ENCODE measurements around the gene COL4A6.

Gene COL4A6

DNA sequence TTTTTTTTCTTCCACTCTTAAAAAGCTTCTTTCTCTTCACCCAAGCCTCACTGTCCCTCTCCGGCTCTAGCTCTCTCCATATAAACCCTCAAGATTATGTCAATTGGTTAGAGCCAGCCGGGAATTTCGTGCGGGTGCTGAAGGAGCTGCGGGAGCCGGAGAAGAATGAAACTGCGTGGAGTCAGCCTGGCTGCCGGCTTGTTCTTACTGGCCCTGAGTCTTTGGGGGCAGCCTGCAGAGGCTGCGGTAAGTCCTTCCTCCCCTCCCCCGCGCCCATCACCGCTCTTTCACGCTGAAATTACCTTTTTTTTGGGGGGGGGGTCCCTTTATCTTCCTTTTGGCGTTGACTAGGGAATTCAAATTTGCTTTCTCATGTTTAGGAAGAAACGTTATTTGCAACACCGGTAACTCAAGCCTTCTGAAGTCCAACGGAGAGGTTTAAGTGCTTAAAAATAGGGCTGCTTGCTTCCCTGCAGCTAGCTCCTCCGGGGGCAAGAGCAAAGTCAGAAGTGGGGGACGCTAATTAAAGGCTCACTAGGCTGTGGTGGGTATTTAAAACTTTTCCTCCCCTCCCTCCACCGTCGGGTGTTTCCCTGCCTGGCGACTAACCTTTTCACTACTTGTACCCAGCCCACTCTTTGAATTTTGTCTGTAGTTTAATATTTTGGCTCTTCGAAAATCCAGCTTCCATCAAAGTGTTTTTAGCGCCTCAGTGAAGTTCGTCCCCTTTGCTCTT lies 1.9 kb upstream of the COL4A6 start:
- Histone ChIP-seq H3K36me3 (ENCODE audit: control insufficient read depth, insufficient read depth, low read length, severe bottlenecking) (no peaks in the 10 kb centered on the region), H3K4me1 (ENCODE audit: control insufficient read depth, insufficient read depth, low read length) (no peaks in the 10 kb centered on the region), H3K9me3 (ENCODE audit: control insufficient read depth, low read length) (peaks cover 9% of the 10 kb centered on the region), H3K27me3 (replicated peaks; ENCODE audit: control insufficient read depth, insufficient read depth, low read length) (peaks cover 30% of the 10 kb centered on the region), H3K4me3 (ENCODE audit: low read length) (peak overlapping the region; percentile 83), H3K9ac (ENCODE audit: low read length) (peak overlapping the region; percentile 74)
- DNase-seq (ENCODE audit: low read depth) = peak; percentile 58

GRCh38 chrX:108439426-108439942 lies 1.3 kb upstream of the COL4A6 start, which contains the start of gene COL4A5:
COL4A5 (plus strand) TSS chrX:108439838; CDS start chrX:108440126, 288 bp downstream.
- peak within 1 kb of the TSS; percentile 74 for H3K9ac ChIP-seq (ENCODE audit: low read length)
- peak; percentile 81 for DNase-seq (ENCODE audit: low read depth)

GRCh38 chrX:108437349-108438109 lies 693 bp downstream of the COL4A6 start:
- Histone ChIP-seq H3K4me1 (ENCODE audit: control insufficient read depth, insufficient read depth, low read length) (no peaks in the 10 kb centered on the region), H3K4me3 (ENCODE audit: low read length) (peak overlapping the region; percentile 66), H3K9me3 (ENCODE audit: control insufficient read depth, low read length) (no peaks in the 10 kb centered on the region), H3K36me3 (ENCODE audit: control insufficient read depth, insufficient read depth, low read length, severe bottlenecking) (no peaks in the 10 kb centered on the region), H3K9ac (ENCODE audit: low read length) (no peak overlapping the region), H3K27me3 (replicated peaks; ENCODE audit: control insufficient read depth, insufficient read depth, low read length) (peaks cover 34% of the 10 kb centered on the region)
- no peak for DNase-seq (ENCODE audit: low read depth)

More at GRCh38 chrX:108439426-108439942, 1.3 kb upstream of the COL4A6 start, which contains the start of gene COL4A5:
- H3K4me1 ChIP-seq (ENCODE audit: control insufficient read depth, insufficient read depth, low read length) = no peaks in the 10 kb centered on the region
- H3K9me3 ChIP-seq (ENCODE audit: control insufficient read depth, low read length) = peaks cover 3% of the 10 kb centered on the region
- peak within 1 kb of the TSS; percentile 83 for H3K4me3 ChIP-seq (ENCODE audit: low read length)
- H3K27me3 ChIP-seq (replicated peaks; ENCODE audit: control insufficient read depth, insufficient read depth, low read length) = peaks cover 34% of the 10 kb centered on the region
- no peaks in the 10 kb centered on the region for H3K36me3 ChIP-seq (ENCODE audit: control insufficient read depth, insufficient read depth, low read length, severe bottlenecking)

- Histone ChIP-seq H3K27me3 (replicated peaks; ENCODE audit: control insufficient read depth, insufficient read depth, low read length) (peaks cover 30% of the 10 kb centered on the region), H3K9ac (ENCODE audit: low read length) (no peak overlapping the region), H3K36me3 (ENCODE audit: control insufficient read depth, insufficient read depth, low read length, severe bottlenecking) (no peaks in the 10 kb centered on the region), H3K4me3 (ENCODE audit: low read length) (no peak overlapping the region), H3K4me1 (ENCODE audit: control insufficient read depth, insufficient read depth, low read length) (no peaks in the 10 kb centered on the region), H3K9me3 (ENCODE audit: control insufficient read depth, low read length) (no peaks in the 10 kb centered on the region)
- no peak for DNase-seq (ENCODE audit: low read depth)
Observed at GRCh38 chrX:108435261-108435660, 3.0 kb downstream of the COL4A6 start.

DNA sequence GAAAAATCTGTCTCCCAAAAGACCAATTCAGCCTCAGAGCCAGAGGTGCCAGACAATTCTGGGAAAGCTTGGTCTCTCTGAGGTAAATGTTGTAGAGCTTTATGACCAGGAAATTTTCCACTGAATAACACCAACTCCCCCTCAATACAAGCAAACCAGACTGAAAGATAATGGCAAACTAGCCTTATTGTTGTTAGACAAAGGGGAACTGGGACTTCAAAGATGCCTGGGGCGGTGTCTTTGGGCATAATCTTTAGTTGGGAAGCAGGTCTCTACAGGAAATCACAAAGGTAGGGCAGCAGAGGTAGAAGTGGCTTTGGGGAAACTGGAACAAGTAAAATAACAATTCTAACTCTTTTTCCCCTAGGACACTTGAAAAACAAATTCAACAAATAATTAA lies 12.0 kb downstream of the COL4A6 start:
- H3K9me3 ChIP-seq (ENCODE audit: control insufficient read depth, low read length) = no peaks in the 10 kb centered on the region
- peaks cover 19% of the 10 kb centered on the region for H3K27me3 ChIP-seq (replicated peaks; ENCODE audit: control insufficient read depth, insufficient read depth, low read length)
- no peak overlapping the region for H3K4me3 ChIP-seq (ENCODE audit: low read length)
- H3K4me1 ChIP-seq (ENCODE audit: control insufficient read depth, insufficient read depth, low read length) = no peaks in the 10 kb centered on the region
- no peaks in the 10 kb centered on the region for H3K36me3 ChIP-seq (ENCODE audit: control insufficient read depth, insufficient read depth, low read length, severe bottlenecking)
- no peak for DNase-seq (ENCODE audit: low read depth)
- no peak overlapping the region for H3K9ac ChIP-seq (ENCODE audit: low read length)

DNA sequence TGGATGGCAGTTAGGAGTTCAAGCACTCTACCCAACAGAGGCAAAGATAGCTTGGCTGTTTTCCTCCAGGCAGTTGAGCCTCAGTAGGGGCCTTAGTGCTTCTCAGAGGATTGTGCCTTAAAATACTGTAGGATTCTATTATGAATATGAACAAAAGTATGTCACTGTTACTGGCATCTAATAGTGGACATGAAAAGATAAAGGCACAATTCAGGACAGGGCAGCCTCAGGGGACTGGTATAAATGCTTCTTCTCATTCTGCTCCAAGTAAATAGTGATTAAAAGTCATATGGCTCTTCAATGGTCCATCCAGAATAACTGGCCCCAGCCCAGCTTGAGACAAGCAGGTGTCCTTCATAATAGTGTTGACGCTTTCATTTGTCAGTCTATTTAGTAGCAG lies 17.7 kb downstream of the COL4A6 start:
- DNase-seq (ENCODE audit: low read depth) = no peak
- Histone ChIP-seq H3K9ac (ENCODE audit: low read length) (no peak overlapping the region), H3K36me3 (ENCODE audit: control insufficient read depth, insufficient read depth, low read length, severe bottlenecking) (no peaks in the 10 kb centered on the region), H3K9me3 (ENCODE audit: control insufficient read depth, low read length) (no peaks in the 10 kb centered on the region), H3K27me3 (replicated peaks; ENCODE audit: control insufficient read depth, insufficient read depth, low read length) (peaks cover 23% of the 10 kb centered on the region), H3K4me3 (ENCODE audit: low read length) (no peak overlapping the region), H3K4me1 (ENCODE audit: control insufficient read depth, insufficient read depth, low read length) (no peaks in the 10 kb centered on the region)

DNA sequence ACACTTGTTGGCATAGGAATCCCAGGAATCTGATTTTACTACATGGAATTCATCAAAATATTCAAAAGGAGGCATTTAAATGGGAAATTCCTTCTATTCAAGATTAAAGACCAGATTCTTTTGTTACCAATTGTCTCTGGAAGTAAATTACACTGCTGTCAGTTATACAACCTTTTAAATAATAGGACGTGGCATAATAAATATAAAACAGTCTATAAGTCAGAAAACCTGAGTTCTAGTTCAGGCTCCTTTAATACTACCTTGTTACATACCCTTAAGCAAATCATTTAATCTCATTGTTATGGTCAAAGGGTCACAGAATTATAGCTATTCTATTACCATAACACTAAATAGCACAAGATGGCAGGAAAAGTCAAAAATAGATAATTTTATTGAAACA lies 18.8 kb downstream of the COL4A6 start:
- peaks cover 22% of the 10 kb centered on the region for H3K27me3 ChIP-seq (replicated peaks; ENCODE audit: control insufficient read depth, insufficient read depth, low read length)
- no peak overlapping the region for H3K4me3 ChIP-seq (ENCODE audit: low read length)
- H3K9me3 ChIP-seq (ENCODE audit: control insufficient read depth, low read length) = no peaks in the 10 kb centered on the region
- H3K36me3 ChIP-seq (ENCODE audit: control insufficient read depth, insufficient read depth, low read length, severe bottlenecking) = no peaks in the 10 kb centered on the region
- DNase-seq (ENCODE audit: low read depth) = no peak
- H3K9ac ChIP-seq (ENCODE audit: low read length) = no peak overlapping the region
- no peaks in the 10 kb centered on the region for H3K4me1 ChIP-seq (ENCODE audit: control insufficient read depth, insufficient read depth, low read length)

- H3K9ac ChIP-seq (ENCODE audit: low read length) = no peak overlapping the region
- DNase-seq (ENCODE audit: low read depth) = no peak
- peaks cover 21% of the 10 kb centered on the region for H3K27me3 ChIP-seq (replicated peaks; ENCODE audit: control insufficient read depth, insufficient read depth, low read length)
Observed at GRCh38 chrX:108417257-108417656, 21.0 kb downstream of the COL4A6 start.

GRCh38 chrX:108415891-108416290 lies 22.3 kb downstream of the COL4A6 start:
- H3K9ac ChIP-seq (ENCODE audit: low read length) = no peak overlapping the region
- no peaks in the 10 kb centered on the region for H3K9me3 ChIP-seq (ENCODE audit: control insufficient read depth, low read length)
- H3K4me3 ChIP-seq (ENCODE audit: low read length) = no peak overlapping the region
- no peaks in the 10 kb centered on the region for H3K36me3 ChIP-seq (ENCODE audit: control insufficient read depth, insufficient read depth, low read length, severe bottlenecking)
- peaks cover 20% of the 10 kb centered on the region for H3K27me3 ChIP-seq (replicated peaks; ENCODE audit: control insufficient read depth, insufficient read depth, low read length)
- H3K4me1 ChIP-seq (ENCODE audit: control insufficient read depth, insufficient read depth, low read length) = no peaks in the 10 kb centered on the region
- no peak for DNase-seq (ENCODE audit: low read depth)

More at GRCh38 chrX:108417257-108417656, 21.0 kb downstream of the COL4A6 start:
- no peaks in the 10 kb centered on the region for H3K4me1 ChIP-seq (ENCODE audit: control insufficient read depth, insufficient read depth, low read length)
- no peaks in the 10 kb centered on the region for H3K9me3 ChIP-seq (ENCODE audit: control insufficient read depth, low read length)
- H3K36me3 ChIP-seq (ENCODE audit: control insufficient read depth, insufficient read depth, low read length, severe bottlenecking) = no peaks in the 10 kb centered on the region
- no peak overlapping the region for H3K4me3 ChIP-seq (ENCODE audit: low read length)

- DNase-seq (ENCODE audit: low read depth) = no peak
- peaks cover 16% of the 10 kb centered on the region for H3K27me3 ChIP-seq (replicated peaks; ENCODE audit: control insufficient read depth, insufficient read depth, low read length)
- no peaks in the 10 kb centered on the region for H3K36me3 ChIP-seq (ENCODE audit: control insufficient read depth, insufficient read depth, low read length, severe bottlenecking)
- no peaks in the 10 kb centered on the region for H3K4me1 ChIP-seq (ENCODE audit: control insufficient read depth, insufficient read depth, low read length)
- H3K4me3 ChIP-seq (ENCODE audit: low read length) = no peak overlapping the region
- H3K9ac ChIP-seq (ENCODE audit: low read length) = no peak overlapping the region
- no peaks in the 10 kb centered on the region for H3K9me3 ChIP-seq (ENCODE audit: control insufficient read depth, low read length)
Observed at GRCh38 chrX:108415146-108415545, 23.1 kb downstream of the COL4A6 start.

GRCh38 chrX:108412783-108413182 lies 25.4 kb downstream of the COL4A6 start:
- H3K27me3 ChIP-seq (replicated peaks; ENCODE audit: control insufficient read depth, insufficient read depth, low read length) = peaks cover 11% of the 10 kb centered on the region
- H3K4me3 ChIP-seq (ENCODE audit: low read length) = no peak overlapping the region
- no peaks in the 10 kb centered on the region for H3K4me1 ChIP-seq (ENCODE audit: control insufficient read depth, insufficient read depth, low read length)
- H3K9ac ChIP-seq (ENCODE audit: low read length) = no peak overlapping the region
- DNase-seq (ENCODE audit: low read depth) = no peak
- H3K36me3 ChIP-seq (ENCODE audit: control insufficient read depth, insufficient read depth, low read length, severe bottlenecking) = no peaks in the 10 kb centered on the region
- no peaks in the 10 kb centered on the region for H3K9me3 ChIP-seq (ENCODE audit: control insufficient read depth, low read length)
